Large intestine (tissue), 3 donors: ENCODE data around the gene PCID2. TPM values are rescaled to one million over a fixed set of nuclear protein-coding genes. Genes with fewer than 3 reads are reported as not detected.

ENCODE experiments used
- DNase-seq, 2 donors: peaks; one replicate each; pipeline versions ENCODE4 v3.0.0 to v3.0.0-alpha.2; 2013
- H3K27ac ChIP-seq: one replicate; pipeline ENCODE4 v1.5.1; 2013; ENCODE audit warnings: low read length
- H3K27me3 ChIP-seq: 2 replicates; pipeline ENCODE4 v1.6.1; 2013; ENCODE audit warnings: low read length; ENCODE audit not compliant: control insufficient read depth, insufficient read depth
- H3K36me3 ChIP-seq: 2 replicates; pipeline ENCODE4 v1.6.1; 2013; ENCODE audit warnings: low read length; ENCODE audit not compliant: control insufficient read depth, insufficient read depth
- H3K4me1 ChIP-seq: one replicate; pipeline ENCODE4 v1.6.1; 2013; ENCODE audit warnings: low read length; ENCODE audit not compliant: control insufficient read depth, insufficient read depth
- H3K4me3 ChIP-seq: one replicate; pipeline ENCODE4 v1.5.1; 2013; ENCODE audit warnings: low read length
- H3K9me3 ChIP-seq: one replicate; pipeline ENCODE4 v1.6.1; 2013; ENCODE audit warnings: mild to moderate bottlenecking, low read depth, low read length, moderate library complexity; ENCODE audit not compliant: control insufficient read depth
- WGBS: methylation state at CpG from one replicate; pipeline ENCODE4 v1.1.5; 2013; ENCODE audit warnings: low lambda C conversion rate; ENCODE audit not compliant: insufficient coverage; 5-methylcytosine and 5-hydroxymethylcytosine counted together
- polyA plus RNA-seq: library from polyadenylated mRNA; unstranded; fragments of 120-200 nt; gene quantifications from one replicate; pipeline ENCODE4 v1.2.1, GENCODE V29; 2013

The PCID2 gene
- polyA plus RNA-seq, 1 donor = 52.0 TPM

DNA sequence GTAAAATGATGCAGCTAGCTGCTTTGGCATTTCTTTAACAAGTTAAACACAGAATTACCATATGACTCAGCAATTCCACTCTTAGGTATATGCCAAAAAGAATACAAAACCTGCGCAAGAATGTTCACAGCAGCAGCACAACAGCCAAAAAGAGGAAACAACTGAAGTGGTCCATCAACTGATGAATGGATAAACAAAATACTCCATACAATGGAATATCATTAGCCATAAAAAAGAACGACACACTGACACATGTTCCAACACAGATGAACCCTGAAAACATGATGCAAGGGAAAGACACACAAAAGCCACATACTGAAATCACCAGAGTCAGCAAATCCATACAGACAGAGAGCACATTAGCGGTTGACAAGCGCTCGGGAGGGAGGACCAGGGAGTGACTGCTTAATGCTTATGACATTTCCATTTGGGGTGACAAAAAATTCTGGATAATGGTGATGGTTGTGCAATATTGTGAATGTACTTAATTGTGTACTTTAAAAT is 3.0 kb downstream of the PCID2 start:
- no peak for DNase-seq
- Histone ChIP-seq H3K27me3 (no peaks in the 10 kb centered on the region), H3K4me3 (no peak overlapping the region), H3K27ac (no peak overlapping the region), H3K9me3 (no peaks in the 10 kb centered on the region), H3K4me1 (peaks cover 5% of the 10 kb centered on the region), H3K36me3 (peaks cover 11% of the 10 kb centered on the region)
- no CpG with 5 or more reads among the region's 5 CpGs for WGBS

DNA sequence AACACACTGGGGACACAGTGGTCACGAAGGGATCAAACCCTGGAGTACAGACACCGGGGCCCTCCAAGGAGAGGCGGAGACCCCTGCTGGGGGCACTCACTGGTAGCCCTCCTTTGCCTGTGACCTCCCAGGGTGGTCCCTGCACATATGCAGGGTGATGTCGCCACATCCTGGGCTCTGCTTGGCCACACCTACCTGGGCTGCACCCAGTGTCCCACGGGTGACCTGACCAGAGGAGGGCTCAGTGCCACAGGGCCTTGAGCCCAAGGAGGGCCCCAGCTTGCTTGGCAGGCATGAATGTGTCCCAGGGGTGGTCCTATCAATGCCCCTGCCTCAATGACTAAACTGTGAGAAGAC is 4.1 kb downstream of the PCID2 start:
- Histone ChIP-seq H3K27me3 (no peaks in the 10 kb centered on the region), H3K27ac (no peak overlapping the region), H3K4me3 (no peak overlapping the region), H3K9me3 (no peaks in the 10 kb centered on the region), H3K4me1 (peaks cover 4% of the 10 kb centered on the region), H3K36me3 (peaks cover 20% of the 10 kb centered on the region)
- no peak for DNase-seq
- WGBS = no CpG with 5 or more reads among the region's 5 CpGs

DNA sequence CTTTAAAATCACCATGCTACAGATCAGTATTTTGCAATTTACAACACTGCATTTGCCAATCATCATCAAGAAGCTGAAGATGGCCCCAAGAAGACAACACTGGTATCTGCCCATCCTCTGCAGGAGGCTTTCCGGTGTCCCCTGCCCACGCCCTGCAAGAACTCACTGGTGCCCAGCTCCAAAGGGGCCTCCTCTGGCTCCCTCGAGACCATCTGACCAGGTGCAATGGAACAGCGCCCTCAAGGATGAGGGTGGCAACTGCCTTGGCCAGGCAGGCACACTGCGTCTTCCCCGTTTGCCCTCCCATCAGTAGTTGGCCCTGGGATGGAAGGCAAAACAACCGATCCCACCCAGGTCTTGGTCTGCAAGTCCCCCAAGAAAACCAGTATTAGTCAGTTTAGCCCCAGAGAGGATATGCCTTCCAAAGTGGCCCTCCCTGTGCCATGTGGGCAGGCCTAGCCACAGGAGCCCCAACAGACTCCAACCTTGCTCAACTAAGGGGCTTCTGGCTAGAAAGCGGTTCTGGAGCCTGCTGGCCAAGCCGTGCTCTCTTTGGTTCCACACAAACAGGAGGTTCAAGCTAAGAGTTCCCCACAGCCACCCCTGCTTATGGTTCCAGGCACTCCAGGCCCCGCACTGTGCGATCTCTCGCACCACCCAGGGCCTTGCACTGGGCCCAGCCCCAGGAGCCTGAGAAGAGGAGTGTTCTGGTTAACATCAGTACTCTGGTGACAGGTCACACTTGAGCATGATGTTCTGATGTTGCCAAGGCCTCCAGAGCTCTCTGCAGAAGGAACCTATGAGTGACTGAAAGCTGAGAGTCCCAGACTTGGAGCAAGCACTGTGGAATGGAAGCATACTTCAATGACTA is 4.7 kb downstream of the PCID2 start:
- no CpG with 5 or more reads among the region's 12 CpGs for WGBS
- Histone ChIP-seq H3K27me3 (no peaks in the 10 kb centered on the region), H3K27ac (no peak overlapping the region), H3K36me3 (peaks cover 26% of the 10 kb centered on the region), H3K4me1 (peaks cover 4% of the 10 kb centered on the region), H3K9me3 (no peaks in the 10 kb centered on the region), H3K4me3 (no peak overlapping the region)
- DNase-seq = no peak

GRCh38 chr13:113202912-113203311 is 5.6 kb downstream of the PCID2 start:
- peaks cover 4% of the 10 kb centered on the region for H3K4me1 ChIP-seq
- H3K27me3 ChIP-seq = no peaks in the 10 kb centered on the region
- H3K9me3 ChIP-seq = no peaks in the 10 kb centered on the region
- no peak overlapping the region for H3K27ac ChIP-seq
- H3K4me3 ChIP-seq = no peak overlapping the region
- H3K36me3 ChIP-seq = peaks cover 33% of the 10 kb centered on the region
- WGBS = no CpG with 5 or more reads among the region's 4 CpGs
- DNase-seq = no peak

GRCh38 chr13:113201815-113202214 is 6.7 kb downstream of the PCID2 start:
- no peaks in the 10 kb centered on the region for H3K9me3 ChIP-seq
- no peak overlapping the region for H3K27ac ChIP-seq
- no peaks in the 10 kb centered on the region for H3K4me1 ChIP-seq
- WGBS = no CpG with 5 or more reads among the region's 2 CpGs
- H3K4me3 ChIP-seq = no peak overlapping the region
- no peaks in the 10 kb centered on the region for H3K27me3 ChIP-seq
- peaks cover 44% of the 10 kb centered on the region for H3K36me3 ChIP-seq
- DNase-seq = no peak

DNA sequence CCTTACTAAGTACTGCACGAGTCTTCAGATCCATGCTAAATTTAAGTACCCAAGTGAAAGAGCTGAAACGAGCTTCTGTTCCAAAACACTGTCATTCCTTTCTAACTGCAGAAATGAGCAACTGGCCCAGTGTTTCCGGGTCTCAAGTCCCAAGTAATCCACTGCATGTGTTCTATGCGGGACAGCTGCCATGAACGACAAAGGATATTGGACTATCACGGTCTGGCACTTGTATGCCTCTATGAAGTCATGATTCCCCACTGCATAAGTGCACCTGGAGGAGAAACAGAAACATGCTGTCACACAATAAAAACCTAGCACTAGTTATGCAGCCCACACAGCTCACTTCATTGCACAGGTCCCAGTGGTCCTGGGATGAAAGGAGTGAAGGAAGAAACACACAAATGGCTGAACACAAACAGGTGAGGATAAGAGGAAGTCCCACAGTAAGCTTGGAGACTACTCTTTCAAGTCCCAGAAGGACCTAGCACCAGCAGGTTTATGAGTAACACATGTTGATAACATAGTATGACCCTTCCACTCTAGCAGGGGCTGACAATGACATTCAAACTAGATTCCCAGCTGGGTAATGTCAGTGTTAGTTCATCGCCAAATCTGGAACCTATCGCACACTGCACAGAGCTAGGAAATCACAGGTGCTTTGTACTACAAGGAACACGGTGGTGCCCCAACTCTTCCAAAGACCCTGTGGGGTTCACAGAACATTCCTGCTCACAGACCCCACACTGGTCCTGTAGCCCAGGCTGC is 11.3 kb downstream of the PCID2 start:
- WGBS = no CpG with 5 or more reads among the region's 9 CpGs
- no peak for DNase-seq
- H3K36me3 ChIP-seq = peaks cover 69% of the 10 kb centered on the region
- H3K4me1 ChIP-seq = no peaks in the 10 kb centered on the region
- H3K9me3 ChIP-seq = no peaks in the 10 kb centered on the region
- H3K27me3 ChIP-seq = no peaks in the 10 kb centered on the region
- no peak overlapping the region for H3K27ac ChIP-seq
- no peak overlapping the region for H3K4me3 ChIP-seq

- Histone ChIP-seq H3K9me3 (no peaks in the 10 kb centered on the region), H3K27me3 (no peaks in the 10 kb centered on the region), H3K4me3 (no peak overlapping the region), H3K27ac (no peak overlapping the region), H3K36me3 (peaks cover 79% of the 10 kb centered on the region), H3K4me1 (no peaks in the 10 kb centered on the region)
- DNase-seq = no peak
- WGBS = 71% methylated on average over 1 of the region's 6 CpGs
Observed at GRCh38 chr13:113195360-113195759, 13.1 kb downstream of the PCID2 start.

GRCh38 chr13:113192902-113193301 is 15.6 kb downstream of the PCID2 start:
- no peak for DNase-seq
- WGBS = no CpG with 5 or more reads among the region's 2 CpGs
- no peaks in the 10 kb centered on the region for H3K4me1 ChIP-seq
- no peaks in the 10 kb centered on the region for H3K9me3 ChIP-seq
- H3K27ac ChIP-seq = no peak overlapping the region
- H3K36me3 ChIP-seq = peaks cover 74% of the 10 kb centered on the region
- H3K4me3 ChIP-seq = no peak overlapping the region
- H3K27me3 ChIP-seq = no peaks in the 10 kb centered on the region

GRCh38 chr13:113192279-113192678 is 16.2 kb downstream of the PCID2 start:
- DNase-seq = no peak
- H3K27ac ChIP-seq = no peak overlapping the region
- no peaks in the 10 kb centered on the region for H3K9me3 ChIP-seq
- no peaks in the 10 kb centered on the region for H3K4me1 ChIP-seq
- H3K36me3 ChIP-seq = peaks cover 71% of the 10 kb centered on the region
- WGBS = no CpG with 5 or more reads among the region's 4 CpGs
- H3K27me3 ChIP-seq = no peaks in the 10 kb centered on the region
- H3K4me3 ChIP-seq = no peak overlapping the region

- Histone ChIP-seq H3K4me1 (no peaks in the 10 kb centered on the region), H3K9me3 (no peaks in the 10 kb centered on the region), H3K4me3 (no peak overlapping the region), H3K27me3 (no peaks in the 10 kb centered on the region), H3K36me3 (peaks cover 68% of the 10 kb centered on the region), H3K27ac (no peak overlapping the region)
- WGBS = 90% methylated on average over 2 of the region's 4 CpGs
- no peak for DNase-seq
Observed at GRCh38 chr13:113190181-113190580, 18.3 kb downstream of the PCID2 start.
